Keratinocyte (primary cell): ENCODE measurements around the gene RARS1.

Experiments used
- EZH2 ChIP-seq: IDR thresholded peaks from one replicate; pipeline ENCODE4 v1.6.1; 2012; ENCODE audit warnings: inconsistent platforms, mild to moderate bottlenecking, low read length, moderate library complexity
- TF ChIP-seq, protein P1 (sequence below), 3 experiments: IDR thresholded peaks in 1 of 3; conservative IDR thresholded peaks in 1 of 3; optimal IDR thresholded peaks in 1 of 3; 2 replicates in 2 of 3; 3 replicates in 1 of 3; pipeline versions ENCODE3 to v1.5.1; 2011; ENCODE audit warnings: low read length in 3 of 3, mild to moderate bottlenecking in 3 of 3, moderate library complexity in 2 of 3, control low read depth in 1 of 3, inconsistent platforms in 1 of 3; ENCODE audit not compliant: insufficient read depth in 2 of 3; ENCODE audit errors: extremely low read depth in 1 of 3

DNA sequence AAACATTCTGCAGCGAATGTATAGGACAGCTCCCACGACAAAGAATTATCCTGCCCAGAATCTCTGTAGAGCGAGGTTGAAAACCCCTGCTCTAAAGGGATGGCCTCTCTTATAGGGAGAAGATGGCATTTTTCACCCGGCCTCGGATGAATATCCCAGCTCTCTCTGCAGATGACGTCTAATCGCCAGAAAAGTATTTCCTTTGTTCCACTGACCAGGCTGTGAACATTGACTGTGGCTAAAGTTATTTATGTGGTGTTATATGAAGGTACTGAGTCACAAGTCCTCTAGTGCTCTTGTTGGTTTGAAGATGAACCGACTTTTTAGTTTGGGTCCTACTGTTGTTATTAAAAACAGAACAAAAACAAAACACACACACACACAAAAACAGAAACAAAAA, 17.4 kb upstream of the RARS1 start:
- TF ChIP-seq, protein P1, sequence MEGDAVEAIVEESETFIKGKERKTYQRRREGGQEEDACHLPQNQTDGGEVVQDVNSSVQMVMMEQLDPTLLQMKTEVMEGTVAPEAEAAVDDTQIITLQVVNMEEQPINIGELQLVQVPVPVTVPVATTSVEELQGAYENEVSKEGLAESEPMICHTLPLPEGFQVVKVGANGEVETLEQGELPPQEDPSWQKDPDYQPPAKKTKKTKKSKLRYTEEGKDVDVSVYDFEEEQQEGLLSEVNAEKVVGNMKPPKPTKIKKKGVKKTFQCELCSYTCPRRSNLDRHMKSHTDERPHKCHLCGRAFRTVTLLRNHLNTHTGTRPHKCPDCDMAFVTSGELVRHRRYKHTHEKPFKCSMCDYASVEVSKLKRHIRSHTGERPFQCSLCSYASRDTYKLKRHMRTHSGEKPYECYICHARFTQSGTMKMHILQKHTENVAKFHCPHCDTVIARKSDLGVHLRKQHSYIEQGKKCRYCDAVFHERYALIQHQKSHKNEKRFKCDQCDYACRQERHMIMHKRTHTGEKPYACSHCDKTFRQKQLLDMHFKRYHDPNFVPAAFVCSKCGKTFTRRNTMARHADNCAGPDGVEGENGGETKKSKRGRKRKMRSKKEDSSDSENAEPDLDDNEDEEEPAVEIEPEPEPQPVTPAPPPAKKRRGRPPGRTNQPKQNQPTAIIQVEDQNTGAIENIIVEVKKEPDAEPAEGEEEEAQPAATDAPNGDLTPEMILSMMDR (optimal IDR thresholded peaks at IDR 0.05 in 1 of 3, IDR thresholded peaks at IDR 0.05 in 1 of 3, conservative IDR thresholded peaks at IDR 0.05 in 1 of 3; ENCODE audit: extremely low read depth in 1 of 3, insufficient read depth in 2 of 3, low read length in 3 of 3), result no peak
- no peak for TF ChIP-seq EZH2
